IMR-90 (cell line): ENCODE measurements around the gene GJB4. TPM values are rescaled to one million over a fixed set of nuclear protein-coding genes. Genes with fewer than 3 reads are reported as not detected.

Experiments used
- ATAC-seq: fragments of 200-7000 bp; cut with Tn5 transposase; 2 replicates; pipeline ENCODE4 v1.9.1; 2020; ENCODE audit warnings: low read depth, mild to moderate bottlenecking, moderate library complexity
- BruUV-seq: library from RNA; stranded (reverse); fragments of 400-500 nt; replicated peaks from 2 replicates; lab custom pipeline; 2021; lab: Mats Ljungman, UMichigan
- CTCF ChIA-PET: fragments of 300-600 bp; formaldehyde crosslinking; extraction: SDS; loops from one replicate; lab custom pipeline; 2021; ENCODE audit warnings: antibody characterized with exemption; lab: Yijun Ruan, JAX
- POLR2A ChIA-PET: fragments of 300-600 bp; sonication (Branson Sonifier 250); formaldehyde crosslinking; loops from one replicate; lab custom pipeline; 2022; ENCODE audit warnings: antibody characterized with exemption; ENCODE audit not compliant: unreplicated experiment; lab: Charles Lee
- DNase-seq: peaks from one replicate; pipeline ENCODE4 v3.0.0; 2013
- H2AFZ ChIP-seq: replicated peaks from 2 replicates; pipeline ENCODE3; 2013; ENCODE audit warnings: low read length, mild to moderate bottlenecking; ENCODE audit not compliant: poor library complexity
- H2AK5ac ChIP-seq: 2 replicates; pipeline ENCODE4 v1.6.1; 2013; ENCODE audit warnings: low read depth, low read length, inconsistent platforms
- H2AK9ac ChIP-seq: replicated peaks from 2 replicates; pipeline ENCODE3; 2013; ENCODE audit warnings: mild to moderate bottlenecking, low read depth, low read length, moderate library complexity; ENCODE audit not compliant: poor library complexity
- H2BK120ac ChIP-seq: 2 replicates; pipeline ENCODE4 v1.6.1; 2013; ENCODE audit warnings: low read depth, low read length, inconsistent platforms
- H2BK15ac ChIP-seq: 3 replicates; pipeline ENCODE4 v1.6.1; 2013; ENCODE audit warnings: low read depth, low read length, inconsistent platforms
- H2BK20ac ChIP-seq: 2 replicates; pipeline ENCODE4 v1.6.1; 2013; ENCODE audit warnings: low read depth, mild to moderate bottlenecking, inconsistent platforms, low read length, moderate library complexity
- H2BK5ac ChIP-seq: 2 replicates; pipeline ENCODE4 v1.6.1; 2013; ENCODE audit warnings: mild to moderate bottlenecking, low read depth, low read length, inconsistent platforms; ENCODE audit not compliant: poor library complexity, severe bottlenecking
- H3K14ac ChIP-seq: replicated peaks from 2 replicates; pipeline ENCODE4 v1.6.1; 2013; ENCODE audit warnings: low read depth, low read length, inconsistent platforms
- H3K18ac ChIP-seq: 2 replicates; pipeline ENCODE4 v1.6.1; 2013; ENCODE audit warnings: low read depth, low read length, control low read depth
- H3K23ac ChIP-seq: 2 replicates; pipeline ENCODE4 v1.6.1; 2013; ENCODE audit warnings: low read depth, low read length, inconsistent platforms
- H3K27ac ChIP-seq: 2 replicates; pipeline ENCODE4 v1.5.1; 2013; ENCODE audit warnings: mild to moderate bottlenecking, control low read depth, low read length; ENCODE audit not compliant: insufficient read depth
- H3K27me3 ChIP-seq: 2 replicates; pipeline ENCODE4 v1.6.1; 2013; ENCODE audit warnings: low read length; ENCODE audit not compliant: control insufficient read depth, insufficient read depth
- H3K36me3 ChIP-seq: 2 replicates; pipeline ENCODE4 v1.6.1; 2013; ENCODE audit warnings: low read length, mixed read lengths; ENCODE audit not compliant: control insufficient read depth, insufficient read depth
- H3K4ac ChIP-seq: 2 replicates; pipeline ENCODE4 v1.6.1; 2013; ENCODE audit warnings: low read depth, low read length, inconsistent platforms
- H3K4me1 ChIP-seq: 2 replicates; pipeline ENCODE4 v1.6.1; 2013; ENCODE audit warnings: low read length, mixed read lengths; ENCODE audit not compliant: control insufficient read depth, insufficient read depth
- H3K4me2 ChIP-seq: 2 replicates; pipeline ENCODE4 v1.6.1; 2013; ENCODE audit warnings: low read depth, mild to moderate bottlenecking, control low read depth, low read length, moderate library complexity
- H3K4me3 ChIP-seq: 2 replicates; pipeline ENCODE4 v1.5.1; 2013; ENCODE audit warnings: low read depth, mild to moderate bottlenecking, control low read depth, low read length, moderate library complexity; ENCODE audit not compliant: insufficient read depth
- H3K56ac ChIP-seq: 2 replicates; pipeline ENCODE4 v1.6.1; 2013; ENCODE audit warnings: low read length, inconsistent platforms; ENCODE audit not compliant: insufficient read depth; ENCODE audit errors: extremely low read depth
- H3K79me1 ChIP-seq, 2 experiments: 2 replicates each; pipeline ENCODE4 v1.6.1; 2013; ENCODE audit warnings: low read length in 2 of 2, inconsistent platforms in 1 of 2, low read depth in 1 of 2
- H3K9ac ChIP-seq: 2 replicates; pipeline ENCODE4 v1.6.1; 2013; ENCODE audit warnings: low read depth, low read length, control low read depth
- H3K9me1 ChIP-seq: 2 replicates; pipeline ENCODE4 v1.6.1; 2013; ENCODE audit warnings: low read length, inconsistent platforms; ENCODE audit not compliant: insufficient read depth
- H3K9me3 ChIP-seq: 2 replicates; pipeline ENCODE4 v1.6.1; 2013; ENCODE audit warnings: low read length; ENCODE audit not compliant: control insufficient read depth, insufficient read depth
- H4K20me1 ChIP-seq: 2 replicates; pipeline ENCODE4 v1.6.1; 2013; ENCODE audit warnings: low read length, inconsistent platforms; ENCODE audit not compliant: insufficient read depth
- H4K5ac ChIP-seq: 2 replicates; pipeline ENCODE4 v1.6.1; 2013; ENCODE audit warnings: mild to moderate bottlenecking, low read depth, low read length, control low read depth
- H4K8ac ChIP-seq, 2 experiments: 2 replicates each; pipeline ENCODE4 v1.6.1; 2013; ENCODE audit warnings: low read depth in 2 of 2, low read length in 2 of 2, control low read depth in 1 of 2, inconsistent platforms in 1 of 2
- H4K91ac ChIP-seq: 2 replicates; pipeline ENCODE4 v1.6.1; 2013; ENCODE audit warnings: low read depth, low read length, inconsistent platforms; ENCODE audit not compliant: insufficient read depth
- BHLHE40 ChIP-seq: fragments of 150-350 bp; IDR thresholded peaks from 2 replicates; pipeline ENCODE4 v1.6.1; 2016; ENCODE audit warnings: mild to moderate bottlenecking, low read depth, low read length
- CEBPB ChIP-seq: IDR thresholded peaks from 2 replicates; pipeline ENCODE4 v1.6.1; 2012; ENCODE audit warnings: low read depth, low read length, improper control_type of control experiment
- CHD1 ChIP-seq: IDR thresholded peaks from 2 replicates; pipeline ENCODE4 v1.6.1; 2012; ENCODE audit warnings: low read depth, low read length, improper control_type of control experiment
- CTCF ChIP-seq: conservative IDR thresholded peaks from 2 replicates; pipeline ENCODE4 v1.5.1; 2012; ENCODE audit warnings: mild to moderate bottlenecking, low read depth, low read length, improper control_type of control experiment
- ELK1 ChIP-seq: fragments of 150-350 bp; IDR thresholded peaks from 2 replicates; pipeline ENCODE4 v1.6.1; 2016; ENCODE audit warnings: low read depth, mild to moderate bottlenecking, low read length, moderate library complexity, borderline replicate concordance
- MAFK ChIP-seq: IDR thresholded peaks from 2 replicates; pipeline ENCODE4 v1.6.1; 2012; ENCODE audit warnings: low read depth, low read length, improper control_type of control experiment
- MXI1 ChIP-seq: IDR thresholded peaks from 2 replicates; pipeline ENCODE4 v1.6.1; 2012; ENCODE audit warnings: low read depth, mild to moderate bottlenecking, low read length, moderate library complexity, borderline replicate concordance
- NFE2L2 ChIP-seq: fragments of 150-350 bp; IDR thresholded peaks from 2 replicates; pipeline ENCODE4 v1.6.1; 2016; ENCODE audit warnings: low read depth, mild to moderate bottlenecking, low read length
- POLR2A ChIP-seq: IDR thresholded peaks from 2 replicates; pipeline ENCODE4 v1.6.1; 2012; ENCODE audit warnings: mild to moderate bottlenecking, low read depth, low read length
- RAD21 ChIP-seq: IDR thresholded peaks from 2 replicates; pipeline ENCODE4 v1.6.1; 2012; ENCODE audit warnings: low read length, improper control_type of control experiment
- RCOR1 ChIP-seq: IDR thresholded peaks from 2 replicates; pipeline ENCODE4 v1.6.1; 2012; ENCODE audit warnings: mild to moderate bottlenecking, low read length, improper control_type of control experiment; ENCODE audit not compliant: insufficient replicate concordance
- SMC3 ChIP-seq: fragments of 150-350 bp; IDR thresholded peaks from 2 replicates; pipeline ENCODE4 v1.6.1; 2016; ENCODE audit warnings: low read depth, mild to moderate bottlenecking, antibody characterized with exemption, low read length, moderate library complexity
- USF2 ChIP-seq: fragments of 150-350 bp; IDR thresholded peaks from 2 replicates; pipeline ENCODE4 v1.6.1; 2017; ENCODE audit warnings: mild to moderate bottlenecking, antibody characterized with exemption, low read length, low read depth
- WGBS, 2 experiments: methylation state at CpG; one replicate each; pipeline versions ENCODE4 v1.1.5 to v1.1.7; 2013; ENCODE audit warnings: missing lambda C conversion rate in 2 of 2; ENCODE audit not compliant: insufficient read length in 1 of 2; ENCODE audit errors: extremely low coverage in 2 of 2; 5-methylcytosine and 5-hydroxymethylcytosine counted together
- dilution Hi-C: fragments of 300-500 bp; cut with HindIII; formaldehyde crosslinking; loops from one replicate; pipeline ENCODE4 v1.14.3; 2018; ENCODE audit warnings: low sequenced_read_pairs; ENCODE audit not compliant: unreplicated experiment
- in situ Hi-C: fragments of 300-500 bp; cut with MboI; formaldehyde crosslinking; loops from 3 replicates; pipeline ENCODE4 v1.14.3; 2019; ENCODE audit warnings: low sequenced_read_pairs, inconsistent platforms, mixed read lengths
- intact Hi-C: fragments of 100-400 bp; cut with micrococcal nuclease; formaldehyde crosslinking; loops from 2 replicates; pipeline ENCODE4 v1.10.0; 2022
- polyA plus RNA-seq, 3 experiments: library from polyadenylated mRNA; depleted of rRNA; stranded (reverse); fragments of >200 nt; gene quantifications; 2 replicates each; pipeline ENCODE4 v1.2.3, GENCODE V29; 2012; ENCODE audit warnings: low replicate concordance in 1 of 3
- total RNA-seq: library from RNA; depleted of rRNA; stranded (reverse); fragments of >200 nt; gene quantifications from 2 replicates; pipeline ENCODE4 v1.2.3, GENCODE V29; 2012

Gene GJB4
- total and polyA plus RNA-seq, 2 of the 4 experiments (the other 2 are of a cell fraction), result not detected

GRCh38 chr1:34742667-34743270 lies 16.8 kb upstream of the GJB4 start (continued):
- no peak for TF ChIP-seq CEBPB

GRCh38 chr1:34743775-34744174 lies 15.8 kb upstream of the GJB4 start:
- Histone ChIP-seq H3K9me1 (no peaks in the 10 kb centered on the region), H3K4me1 (no peaks in the 10 kb centered on the region), H2BK120ac (no peak overlapping the region), H2AK9ac (no peak overlapping the region), H3K36me3 (no peaks in the 10 kb centered on the region), H2BK5ac (no peak overlapping the region), H3K27ac (no peak overlapping the region), H4K91ac (no peak overlapping the region), H2AFZ (no peak overlapping the region), H3K18ac (no peak overlapping the region), H3K14ac (no peak overlapping the region), H3K56ac (no peak overlapping the region), H3K4ac (no peak overlapping the region), H4K8ac (no peak overlapping the region), H3K27me3 (peaks cover 3% of the 10 kb centered on the region; the same call in 1 of the 2 replicates), H3K23ac (no peak overlapping the region), H2BK20ac (no peak overlapping the region), H4K20me1 (no peaks in the 10 kb centered on the region), H3K9ac (no peak overlapping the region), H4K5ac (no peak overlapping the region), H3K4me2 (no peak overlapping the region), H3K79me1 (no peaks in the 10 kb centered on the region), H3K9me3 (no peaks in the 10 kb centered on the region), H3K4me3 (no peak overlapping the region), H2AK5ac (no peak overlapping the region), H2BK15ac (no peak overlapping the region)
- no peak for ATAC-seq
- WGBS, 2 experiments, result 20% methylated on average over 1 of the region's 6 CpGs; no CpG with 5 or more reads in 1 of the 2 experiments
- dilution Hi-C loops, result no loop called here
- ChIA-PET CTCF (interaction anchor here (2.0 to 3.3 kb wide), 2 partner anchors 9 to 1111 kb away, joined by 7 to 26 read pairs; no protein-coding TSS in a partner anchor), POLR2A (no interaction called here)
- TF ChIP-seq MXI1 (no peak), NFE2L2 (no peak), MAFK (no peak), USF2 (no peak), ELK1 (no peak), RAD21 (no peak), RCOR1 (no peak), SMC3 (no peak), CHD1 (no peak), BHLHE40 (no peak), CTCF (no peak), POLR2A (no peak)
- in situ Hi-C loops, result loop anchor here (10.0 kb wide), 1 partner anchor 1109 kb away; no protein-coding TSS in a partner anchor
- intact Hi-C loops, result no loop called here
- DNase-seq, result no peak
- BruUV-seq, result no TSS peak
